GM19238 (cell line): ENCODE data around the gene ZNF785.
A peak's percentile ranks its signal among the peaks of the same experiment; 100 is the strongest.
"Not testable (repeated sequence)": the region's sequence is repeated elsewhere in the genome, so short reads cannot be mapped to it uniquely, and the experiment has no call there.

Experiments used
- DNase-seq: peaks from one replicate; pipeline ENCODE4 v3.0.0; 2011; ENCODE audit warnings: low spot score; ENCODE audit not compliant: insufficient read length

Gene ZNF785

DNA sequence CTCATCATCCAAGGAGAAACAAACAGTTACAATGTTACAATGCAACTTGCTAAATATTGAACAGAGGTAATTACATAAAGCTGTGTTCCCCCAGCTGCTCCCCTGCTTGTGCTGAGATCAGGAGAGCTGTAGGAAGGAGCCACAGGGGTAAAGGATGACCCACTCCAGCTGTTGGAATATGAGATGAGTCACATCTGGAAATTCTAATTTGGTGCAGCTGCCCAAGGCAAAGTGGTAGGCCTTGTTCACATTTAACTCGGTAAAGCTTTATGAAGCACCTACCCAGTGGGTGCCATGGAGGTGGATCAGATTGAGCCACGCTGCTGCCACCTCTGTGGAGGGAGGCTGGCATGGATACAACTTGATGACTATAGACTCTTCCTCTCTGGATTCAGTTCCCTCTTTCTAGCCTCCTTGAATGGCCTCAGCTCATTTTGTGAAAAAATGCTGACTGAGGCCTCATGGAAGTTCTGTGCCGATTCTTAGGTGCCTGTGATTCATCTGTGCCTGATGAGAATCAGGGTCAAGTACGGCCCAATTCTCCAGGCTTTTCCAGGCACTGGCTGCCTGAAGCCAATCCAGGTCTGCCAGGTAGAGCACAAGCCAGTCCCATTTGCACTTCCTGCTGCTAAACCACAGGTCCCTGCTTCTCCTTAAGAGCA lies 17.2 kb upstream of the ZNF785 start:
- DNase-seq: no peak

DNA sequence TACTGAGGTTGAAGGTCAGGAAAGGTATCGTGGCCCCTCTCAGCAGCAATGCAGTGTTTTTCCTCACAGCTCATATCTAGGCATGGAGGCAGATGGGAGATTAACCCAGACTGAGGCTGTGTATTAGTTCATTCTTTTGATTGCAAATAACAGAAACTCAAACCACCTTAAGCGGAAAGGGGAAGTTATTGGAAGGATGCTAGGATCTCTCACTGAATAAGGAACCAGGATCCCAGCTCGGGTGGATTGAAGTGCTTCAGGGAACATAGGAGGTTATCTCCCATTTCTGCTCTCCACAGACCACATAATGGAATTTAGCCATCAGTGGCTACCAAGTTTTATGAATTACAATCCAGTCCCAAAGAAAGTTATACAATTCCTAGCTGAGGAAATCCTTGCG lies 16.5 kb upstream of the ZNF785 start:
- DNase-seq: no peak

DNA sequence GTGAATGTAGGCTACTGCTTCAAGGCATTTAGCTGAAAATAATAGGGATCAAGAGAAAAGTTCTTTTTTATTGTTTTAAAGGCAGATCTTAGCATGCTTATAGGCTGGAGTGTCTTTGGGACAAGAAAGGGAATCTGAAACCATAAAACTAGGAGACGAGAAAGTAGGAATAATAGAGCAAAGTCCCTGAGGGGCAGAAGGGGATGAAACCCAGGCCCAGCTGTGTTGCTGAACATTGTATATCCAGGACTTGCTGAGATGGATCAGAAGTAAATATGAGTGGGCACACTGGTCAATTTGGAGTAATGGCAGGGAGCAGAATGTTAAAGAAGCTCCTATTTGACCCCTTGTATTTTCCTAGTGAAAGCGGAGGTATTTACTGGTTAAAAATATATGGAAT lies 15.4 kb upstream of the ZNF785 start:
- no peak for DNase-seq

DNA sequence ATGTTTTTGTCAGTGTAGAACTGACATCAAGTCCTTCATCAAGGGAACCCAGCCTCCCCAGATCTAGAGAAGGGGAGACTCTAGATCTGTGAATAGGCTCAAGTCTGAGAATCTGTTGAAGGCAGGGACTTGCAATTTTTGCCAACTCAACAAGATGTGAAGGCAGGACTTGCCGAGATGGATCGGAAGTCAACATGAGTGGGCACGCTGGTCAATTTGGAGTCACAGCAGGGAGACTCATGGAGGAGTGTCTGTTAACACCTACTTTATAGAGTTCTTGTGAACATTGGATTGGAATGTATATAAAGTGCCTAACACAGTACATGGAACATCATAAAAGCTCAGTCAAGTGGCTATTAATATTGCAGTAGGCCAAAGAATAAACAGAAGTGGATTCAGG lies 14.7 kb upstream of the ZNF785 start:
- no peak for DNase-seq

DNA sequence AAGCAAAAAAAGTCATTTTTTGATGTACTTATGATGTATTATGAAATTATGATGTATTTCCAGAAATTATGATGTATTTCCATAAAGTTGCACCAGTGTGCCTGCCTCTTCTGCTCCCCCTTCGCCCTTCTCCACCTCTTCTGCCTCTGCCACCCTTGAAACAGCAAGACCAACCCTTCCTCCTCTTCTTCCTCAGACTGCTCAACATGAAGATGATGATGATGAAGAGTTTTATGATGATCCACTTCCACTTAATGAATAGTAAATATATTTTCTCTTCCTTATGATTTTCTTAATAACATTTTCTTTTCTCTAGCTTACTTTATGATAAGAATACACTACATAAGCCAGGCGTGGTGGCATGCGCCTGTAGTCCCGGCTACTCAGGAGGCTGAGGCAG lies 7.4 kb upstream of the ZNF785 start:
- no peak for DNase-seq

DNA sequence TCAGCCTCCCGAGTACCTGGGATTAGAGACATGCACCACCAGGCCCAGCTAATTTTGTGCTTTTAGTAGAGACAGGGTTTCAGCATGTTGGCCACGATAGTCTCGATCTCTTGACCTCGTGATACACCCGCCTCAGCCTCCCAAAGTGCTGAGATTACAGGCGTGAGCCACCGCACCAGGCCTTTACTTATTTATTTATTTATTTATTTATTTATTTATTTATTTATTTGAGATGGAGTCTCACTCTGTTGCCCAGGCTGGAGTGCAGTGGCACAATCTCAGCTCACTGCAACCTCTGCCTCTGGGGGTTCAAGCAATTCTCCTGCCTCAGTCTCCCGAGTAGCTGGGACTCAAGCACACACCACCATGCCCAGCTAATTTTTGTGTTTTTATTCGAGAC lies 5.4 kb upstream of the ZNF785 start:
- not testable (repeated sequence) for DNase-seq

DNA sequence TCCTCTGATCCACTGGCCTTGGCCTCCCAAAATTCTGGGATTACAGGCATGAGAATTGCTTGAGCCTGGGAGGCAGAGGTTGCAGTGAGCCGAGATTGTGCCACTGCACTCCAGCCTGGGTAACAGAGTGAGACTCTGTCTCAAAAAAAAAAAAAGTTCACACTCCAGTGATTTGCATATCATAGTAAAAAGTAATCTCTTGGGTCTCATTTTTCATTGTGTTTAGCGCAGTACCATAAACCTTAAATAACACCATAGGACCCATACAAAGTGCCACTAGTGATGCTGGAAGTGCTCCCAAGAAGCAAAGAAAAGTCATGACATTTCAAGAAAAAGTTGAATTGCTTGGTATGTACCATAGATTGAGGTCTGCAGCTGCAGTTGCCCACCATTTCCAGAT lies 4.1 kb upstream of the ZNF785 start:
- DNase-seq: not testable (repeated sequence)

DNA sequence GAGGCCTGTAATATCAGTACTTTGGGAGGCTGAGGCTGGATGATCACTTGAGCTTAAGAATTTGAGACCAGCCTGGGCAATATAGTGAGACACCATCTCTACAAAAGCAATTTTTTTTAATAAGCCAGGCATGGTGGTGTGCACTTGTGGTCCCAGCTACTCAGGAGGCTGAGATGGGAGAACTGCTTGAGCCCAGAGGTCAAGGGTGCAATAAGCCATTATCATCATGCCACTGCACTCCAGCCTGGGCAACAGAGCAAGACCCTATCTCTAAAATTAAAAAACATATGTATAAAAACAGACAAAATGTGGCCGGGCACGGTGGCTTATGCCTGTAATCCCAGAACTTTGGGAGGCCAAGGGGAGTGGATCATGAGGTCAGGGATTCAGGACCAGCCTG lies 3.2 kb upstream of the ZNF785 start:
- DNase-seq: no peak

DNA sequence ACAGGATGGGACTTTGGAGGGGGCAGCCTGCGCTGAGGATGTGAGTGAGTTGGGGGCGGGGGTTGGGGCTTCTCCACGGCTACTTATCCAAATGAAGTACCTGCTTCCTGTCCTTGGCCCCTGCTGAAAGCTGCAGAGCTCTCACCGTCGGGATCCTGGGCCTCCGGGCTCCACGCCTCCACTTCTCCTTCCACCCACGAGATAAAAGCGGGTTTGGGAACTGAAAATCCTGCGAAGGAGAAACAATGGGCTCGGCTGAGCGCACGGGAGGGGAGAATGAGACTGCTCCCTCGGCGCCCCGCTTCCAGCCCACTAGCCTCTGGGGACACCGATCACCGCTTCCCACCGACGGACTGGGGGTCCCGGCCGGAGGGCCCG lies 486 bp downstream of the ZNF785 start:
- peak; percentile 25 for DNase-seq

DNA sequence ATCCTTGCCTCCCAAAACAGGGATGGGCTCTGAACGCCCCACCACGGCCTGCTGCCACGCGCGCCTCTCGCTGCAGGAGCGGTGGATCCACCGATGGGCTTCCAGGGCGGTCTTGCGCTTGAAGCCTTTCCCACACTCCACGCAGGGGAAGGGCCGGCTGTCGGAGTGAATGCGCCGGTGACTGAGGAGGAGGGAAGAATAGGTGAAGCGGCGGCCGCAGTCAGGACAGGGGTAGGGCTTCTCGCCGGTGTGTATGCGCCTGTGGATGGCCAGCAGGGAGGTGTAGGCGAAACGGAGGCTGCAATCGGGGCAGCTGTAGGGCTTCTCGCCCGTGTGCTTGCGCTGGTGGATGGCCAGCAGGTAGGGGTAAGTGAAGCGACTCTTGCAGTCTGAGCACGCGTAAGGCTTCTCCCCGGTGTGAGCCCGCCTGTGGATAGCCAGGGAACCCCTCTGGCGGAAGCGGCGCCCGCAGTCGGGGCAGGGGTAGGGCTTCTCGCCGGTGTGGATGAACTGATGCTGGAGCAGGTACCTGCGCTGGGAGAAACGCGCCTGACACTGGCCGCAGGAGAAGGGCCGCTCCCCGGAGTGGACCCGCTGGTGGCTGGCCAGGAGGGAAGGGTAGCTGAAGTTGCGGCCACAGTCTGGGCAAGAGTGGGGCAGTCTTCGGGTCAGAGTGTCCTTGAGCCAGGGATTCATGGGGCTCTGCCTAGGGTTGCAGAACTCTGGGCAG lies 2.7 kb downstream of the ZNF785 start:
- no peak for DNase-seq

DNA sequence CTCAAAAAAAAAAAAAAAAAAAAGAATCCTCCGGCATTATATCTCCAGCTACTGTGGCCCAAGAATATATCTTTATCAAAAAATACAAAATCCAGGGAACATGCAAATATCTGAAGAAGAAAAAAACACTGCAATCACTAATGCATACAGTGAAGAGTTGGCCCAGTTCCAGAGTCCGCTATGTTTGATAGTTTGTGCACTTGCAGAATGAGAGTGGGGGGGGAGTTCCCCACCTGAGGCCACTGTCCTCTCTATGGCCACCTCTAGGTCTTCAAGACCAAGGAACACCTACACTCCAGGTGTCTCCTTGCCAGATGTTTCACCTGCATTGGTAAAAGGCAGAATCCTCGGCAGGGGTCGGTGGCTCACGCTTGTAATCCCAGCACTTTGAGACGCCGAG lies 4.0 kb downstream of the ZNF785 start:
- DNase-seq: no peak

DNA sequence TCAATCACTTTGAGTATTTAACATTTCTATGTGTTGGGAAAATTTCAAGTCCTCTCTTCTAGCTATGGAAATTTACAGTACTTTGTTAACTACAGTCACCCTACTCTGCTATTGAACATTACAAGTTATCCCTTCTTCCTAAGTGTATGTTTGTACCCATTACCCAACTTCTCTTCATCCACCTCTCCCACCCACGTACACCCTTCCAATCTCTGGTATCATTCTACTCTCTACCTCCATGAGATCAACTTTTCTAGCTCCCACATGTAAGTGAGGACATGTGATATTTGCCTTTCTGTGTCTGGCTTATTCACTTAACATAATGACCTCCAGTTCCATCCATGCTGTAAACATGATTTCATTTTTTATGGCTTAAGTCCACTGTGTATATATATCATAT lies 10.8 kb downstream of the ZNF785 start:
- no peak for DNase-seq

DNA sequence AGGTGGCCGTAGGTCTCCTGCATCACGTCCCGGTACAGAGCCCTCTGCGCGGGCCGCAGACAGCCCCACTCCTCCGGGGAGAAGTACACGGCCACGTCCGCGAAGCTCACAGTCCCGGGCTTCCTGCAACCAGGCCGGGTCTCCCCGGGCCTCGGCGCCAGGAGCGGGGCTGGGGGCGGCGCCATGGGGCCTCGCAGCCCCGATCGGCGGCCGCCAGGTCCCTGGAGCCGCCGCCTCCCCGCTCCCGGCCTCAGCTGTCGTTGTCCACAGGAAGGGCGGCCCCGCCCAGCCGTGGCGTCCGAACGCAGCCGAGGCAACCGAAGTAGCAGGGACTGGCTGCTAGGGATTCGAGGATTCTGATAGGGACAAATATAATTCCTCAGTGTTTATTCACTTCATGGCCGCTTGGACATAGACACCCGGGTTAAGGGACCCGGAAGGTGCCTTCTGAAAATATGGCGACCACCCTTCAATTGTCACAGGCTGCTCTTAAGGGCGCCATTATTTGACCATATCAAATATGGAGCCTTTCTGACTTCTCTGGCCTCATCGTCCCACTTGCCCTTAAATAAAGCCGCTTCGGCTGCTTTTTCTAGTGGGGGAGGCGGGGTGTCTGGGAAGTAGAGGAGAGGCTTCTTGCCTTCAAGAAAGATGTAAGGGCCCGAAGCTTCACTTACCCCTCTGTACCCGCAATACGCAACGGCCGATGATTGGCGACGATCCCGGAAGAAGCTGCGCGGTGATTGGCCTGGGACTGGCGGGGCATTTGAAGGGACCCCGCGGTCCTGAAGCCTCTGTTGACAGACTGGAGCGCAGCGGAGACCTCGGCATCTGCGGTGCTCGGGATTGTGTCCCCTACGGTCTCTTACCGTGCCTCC lies 13.8 kb downstream of the ZNF785 start, which contains the start of gene ZNF688:
Gene ZNF688 (minus strand): TSS at position 270 of the 878 bp plus-strand sequence. CDS start 85 bp downstream, at position 185.
- DNase-seq: peak; percentile 98

DNA sequence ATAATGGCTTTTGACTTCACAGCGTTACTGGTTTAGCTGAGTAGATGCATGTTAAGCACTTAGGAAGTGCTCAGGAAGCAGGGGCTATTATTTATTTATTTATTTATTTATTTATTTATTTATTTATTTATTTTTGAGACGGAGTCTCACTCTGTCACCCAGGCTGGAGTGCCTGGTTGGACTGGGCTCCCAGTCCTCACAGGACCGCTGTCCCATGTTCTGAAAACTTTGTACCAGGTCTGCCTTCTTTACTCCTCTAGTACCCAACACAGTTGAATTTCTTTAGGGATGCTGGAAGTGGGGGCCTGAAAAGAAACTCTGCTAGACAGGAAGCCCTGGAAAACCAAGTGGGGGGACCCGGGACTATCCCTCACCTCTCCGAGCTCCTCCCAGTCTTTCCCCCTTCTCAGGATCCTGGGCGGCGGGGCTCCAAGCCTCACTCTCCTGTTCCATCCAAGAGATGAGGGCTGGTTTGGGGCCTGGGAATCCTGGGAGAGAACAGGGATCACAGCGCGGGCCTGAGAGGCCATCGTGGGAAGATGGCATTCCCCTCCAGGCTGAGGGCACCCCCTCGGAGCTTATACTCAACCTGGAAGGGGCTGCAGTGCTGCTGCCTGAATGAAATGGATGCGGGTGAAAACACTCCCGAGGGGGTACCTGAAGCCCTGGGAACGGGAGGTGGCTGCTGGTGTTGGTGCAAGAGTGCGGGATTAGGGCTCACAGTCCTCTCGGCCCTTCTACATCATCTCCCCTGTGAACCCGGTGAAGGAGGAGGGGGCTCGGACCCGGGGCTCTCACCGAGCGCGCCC lies 14.7 kb downstream of the ZNF785 start:
- DNase-seq: no peak

DNA sequence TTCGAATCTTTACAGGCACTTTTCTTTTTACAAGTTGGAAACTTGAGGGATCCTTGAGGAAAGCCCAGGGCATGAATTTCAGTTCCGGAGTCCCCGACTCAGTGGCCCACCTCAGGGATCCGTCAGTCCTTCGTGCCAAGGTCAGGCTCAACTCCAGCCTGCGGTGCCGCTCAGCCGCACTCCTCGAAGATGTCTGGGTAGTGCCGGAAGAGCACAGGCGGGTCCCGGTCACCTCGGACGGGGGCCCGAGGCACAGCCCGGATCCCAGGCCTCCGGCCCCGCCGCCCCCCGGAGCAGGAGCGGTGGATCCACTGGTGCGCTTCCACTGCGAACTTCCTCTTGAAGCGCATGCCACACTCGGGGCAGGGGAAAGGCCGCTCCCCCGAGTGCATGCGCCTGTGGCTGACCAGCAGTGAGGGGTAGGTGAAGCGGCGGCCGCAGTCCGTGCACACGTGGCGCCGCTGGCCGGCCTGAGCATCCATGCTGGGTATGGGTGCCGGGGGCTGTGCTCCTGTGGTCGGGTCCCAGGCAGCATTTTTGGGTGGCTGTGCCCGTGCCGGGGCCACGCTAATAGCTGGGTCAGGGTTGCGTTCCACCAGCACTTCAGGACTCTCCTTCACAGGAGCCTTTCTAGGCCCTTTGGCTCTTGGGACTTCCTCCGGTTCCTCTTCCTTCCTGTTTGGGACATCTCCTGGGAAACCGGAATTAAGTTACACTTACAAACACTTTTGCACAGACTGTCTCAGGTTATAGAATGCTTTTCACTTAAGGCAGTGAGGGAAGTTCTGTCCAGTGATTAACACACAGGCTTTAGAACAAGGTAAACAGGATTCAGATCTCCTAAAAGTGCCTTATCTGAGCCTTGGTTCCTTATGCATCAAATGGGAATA lies 15.5 kb downstream of the ZNF785 start:
- no peak for DNase-seq

DNA sequence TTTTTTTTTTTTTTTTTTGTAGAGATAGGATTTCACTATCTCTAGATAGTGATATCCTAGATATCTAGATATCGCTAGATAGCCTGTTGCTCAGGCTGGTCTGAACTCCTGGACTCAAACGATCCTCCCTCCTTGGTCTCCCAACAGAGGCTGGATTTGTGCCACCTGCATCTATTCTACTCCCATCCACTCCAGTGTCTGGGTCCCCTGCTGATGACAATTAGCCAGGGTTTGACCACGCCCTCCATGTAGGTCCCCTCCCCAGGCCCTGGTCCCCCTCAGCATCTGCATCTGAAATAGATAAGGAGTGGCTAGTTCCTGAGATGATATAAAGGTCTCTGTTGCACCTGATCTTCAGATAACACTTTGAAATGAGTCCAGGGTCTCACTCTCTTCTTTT lies 16.2 kb downstream of the ZNF785 start:
- no peak for DNase-seq

DNA sequence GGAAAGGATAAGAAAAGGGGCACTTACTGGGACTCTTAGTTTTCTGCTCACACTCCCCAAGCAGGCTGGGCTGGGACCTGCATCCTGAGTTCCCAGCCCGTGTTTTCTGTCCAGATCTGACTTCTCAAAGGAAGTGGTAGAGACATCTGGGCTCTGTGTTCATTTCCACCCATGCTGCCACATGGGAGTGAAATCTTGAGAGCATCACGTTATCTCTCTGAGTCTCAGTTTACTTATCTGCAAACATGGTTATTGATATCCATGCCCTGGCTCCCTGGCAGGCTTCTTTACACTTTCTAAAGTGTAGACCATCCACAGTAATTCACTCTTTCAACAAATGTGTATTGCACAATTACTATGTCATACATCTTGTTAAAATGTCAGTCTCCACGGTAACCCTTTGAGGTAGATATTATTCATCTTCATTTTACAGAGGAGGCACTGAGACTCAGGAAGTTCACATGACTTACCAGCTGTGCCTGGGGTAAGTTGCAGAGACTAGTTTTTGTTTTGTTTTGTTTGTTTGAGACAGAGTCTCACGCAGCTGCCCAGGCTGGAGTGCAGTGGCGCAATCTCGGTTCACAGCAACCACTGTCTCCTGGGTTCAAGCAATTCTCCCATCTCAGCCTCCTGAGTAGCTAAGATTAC lies 17.4 kb downstream of the ZNF785 start:
- peak; percentile 63 for DNase-seq

DNA sequence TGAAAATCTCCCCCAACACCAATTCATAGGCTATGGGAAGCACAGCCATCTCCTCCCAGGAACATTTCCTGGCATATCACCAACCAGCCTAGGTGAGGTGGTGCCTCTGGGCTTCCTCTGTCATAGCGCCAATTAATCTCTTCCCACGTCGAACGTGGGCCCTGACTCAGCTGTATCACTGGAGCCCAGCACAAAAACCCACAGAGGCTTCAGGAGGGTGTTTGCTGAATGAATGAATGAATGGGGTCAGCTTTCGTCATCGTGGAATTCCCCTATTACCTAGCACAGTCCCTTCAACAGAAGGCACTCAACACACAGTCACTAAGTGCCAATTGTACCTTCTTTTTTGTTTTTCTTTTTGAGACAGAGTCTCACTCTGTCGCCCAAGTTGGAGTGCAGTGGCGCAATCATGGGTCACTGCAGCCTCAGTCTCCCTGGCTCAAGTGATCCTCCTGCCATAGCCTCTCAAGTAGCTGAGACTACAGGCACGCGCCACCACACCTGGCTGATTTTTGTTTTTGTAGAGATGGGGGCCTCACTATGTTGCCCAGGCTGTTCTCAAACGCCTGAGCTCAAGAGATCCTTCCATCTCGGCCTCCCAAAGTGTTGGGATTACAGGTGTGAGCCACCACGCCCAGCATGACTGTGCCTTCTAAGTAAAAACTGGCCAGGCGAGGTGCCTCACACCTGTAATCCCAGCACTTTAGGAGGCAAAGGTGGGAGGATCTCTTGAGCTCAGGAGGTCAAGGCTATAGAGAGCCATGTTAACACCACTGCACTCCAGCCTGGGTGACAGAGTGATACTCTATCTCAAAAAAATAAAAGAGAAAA lies 18.1 kb downstream of the ZNF785 start:
- no peak for DNase-seq

DNA sequence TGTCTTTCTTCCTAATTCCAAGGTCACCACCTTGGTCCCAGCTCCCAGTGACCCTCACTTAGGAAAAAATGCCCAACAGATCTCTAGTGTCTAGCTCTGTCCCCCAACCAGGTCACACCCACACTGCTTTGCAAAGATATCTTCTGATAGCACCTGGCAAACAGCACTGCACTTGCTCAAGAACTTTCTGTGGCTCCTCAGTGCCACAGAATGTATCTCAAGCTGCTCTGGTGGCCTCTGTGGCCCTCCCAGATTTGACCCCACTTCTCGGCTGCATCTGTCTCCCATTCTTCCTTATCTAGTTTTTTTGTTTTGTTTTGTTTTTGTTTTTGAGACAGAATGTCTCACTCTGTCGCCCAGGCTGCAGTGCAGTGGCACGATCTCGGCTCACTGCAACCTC lies 19.0 kb downstream of the ZNF785 start:
- no peak for DNase-seq
